Colon (tissue), 2 donors: ENCODE data around the gene SLC4A1AP.

Experiments used
- FAIRE-seq: peaks from 2 replicates; lab custom pipeline; 2012; peaks lifted over from hg19 to GRCh38; lab: Jason Lieb, UNC
- donor health status: control.
- donor health status: control.

Gene SLC4A1AP

GRCh38 chr2:27702302-27702701, 38.6 kb downstream of the SLC4A1AP start:
- FAIRE-seq = no peak

DNA sequence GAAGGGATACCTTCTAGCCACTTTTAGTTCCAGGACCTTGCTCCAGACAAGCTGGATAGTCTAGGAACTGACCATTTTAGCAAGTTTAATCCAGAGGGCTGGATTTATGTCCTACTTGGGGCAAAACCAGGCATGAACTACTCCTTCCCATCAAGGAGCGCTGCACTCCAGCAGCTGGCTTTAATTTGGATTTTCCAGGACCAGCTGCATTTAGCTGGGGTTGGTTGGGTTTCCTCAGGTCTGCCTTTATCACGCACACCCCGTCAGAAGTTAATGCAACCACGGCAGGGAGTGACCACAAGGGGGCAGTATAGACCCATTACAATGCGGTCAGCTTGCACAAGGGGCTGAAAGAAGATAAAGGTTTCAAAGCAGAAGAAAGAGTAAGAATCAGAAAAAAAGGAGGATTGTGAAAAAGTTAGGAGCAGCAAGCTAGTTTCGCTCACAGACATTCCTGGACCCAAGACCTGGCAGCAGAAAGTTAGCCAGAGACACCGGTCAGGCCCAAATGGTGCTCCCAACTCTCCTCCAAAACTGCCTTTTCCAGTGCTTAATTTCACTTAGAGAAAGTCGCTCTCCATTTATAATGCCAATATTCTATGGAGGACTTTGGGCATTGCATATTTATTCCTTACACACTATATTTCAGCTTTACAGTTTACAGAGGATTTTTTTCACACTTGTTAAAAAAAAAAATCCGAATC, 40.1 kb downstream of the SLC4A1AP start:
- no peak for FAIRE-seq

DNA sequence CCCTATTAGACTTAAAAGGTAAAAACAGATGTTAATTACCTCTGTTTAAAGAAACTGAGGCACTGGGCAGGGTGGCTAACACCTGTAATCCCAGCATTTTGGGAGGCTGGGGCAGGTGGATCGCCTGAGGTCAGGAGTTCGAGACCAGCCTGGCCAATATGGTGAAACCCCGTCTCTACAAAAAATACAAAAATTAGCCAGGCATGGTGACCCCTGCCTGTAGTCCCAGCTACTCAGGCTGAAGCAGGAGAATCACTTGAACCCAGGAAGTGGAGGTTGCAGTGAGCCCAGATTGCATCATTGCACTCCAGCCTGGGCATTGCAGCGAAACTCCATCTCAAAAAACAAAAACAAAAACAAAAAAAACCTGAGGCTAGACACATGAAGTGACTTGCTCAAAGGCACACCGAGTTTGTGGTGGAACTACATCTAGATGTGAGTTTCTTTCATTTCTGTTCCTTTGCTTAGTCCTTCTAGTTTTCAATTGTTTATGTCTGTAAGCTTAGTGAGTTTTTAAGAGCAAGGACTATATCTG, 40.7 kb downstream of the SLC4A1AP start:
- FAIRE-seq = no peak

DNA sequence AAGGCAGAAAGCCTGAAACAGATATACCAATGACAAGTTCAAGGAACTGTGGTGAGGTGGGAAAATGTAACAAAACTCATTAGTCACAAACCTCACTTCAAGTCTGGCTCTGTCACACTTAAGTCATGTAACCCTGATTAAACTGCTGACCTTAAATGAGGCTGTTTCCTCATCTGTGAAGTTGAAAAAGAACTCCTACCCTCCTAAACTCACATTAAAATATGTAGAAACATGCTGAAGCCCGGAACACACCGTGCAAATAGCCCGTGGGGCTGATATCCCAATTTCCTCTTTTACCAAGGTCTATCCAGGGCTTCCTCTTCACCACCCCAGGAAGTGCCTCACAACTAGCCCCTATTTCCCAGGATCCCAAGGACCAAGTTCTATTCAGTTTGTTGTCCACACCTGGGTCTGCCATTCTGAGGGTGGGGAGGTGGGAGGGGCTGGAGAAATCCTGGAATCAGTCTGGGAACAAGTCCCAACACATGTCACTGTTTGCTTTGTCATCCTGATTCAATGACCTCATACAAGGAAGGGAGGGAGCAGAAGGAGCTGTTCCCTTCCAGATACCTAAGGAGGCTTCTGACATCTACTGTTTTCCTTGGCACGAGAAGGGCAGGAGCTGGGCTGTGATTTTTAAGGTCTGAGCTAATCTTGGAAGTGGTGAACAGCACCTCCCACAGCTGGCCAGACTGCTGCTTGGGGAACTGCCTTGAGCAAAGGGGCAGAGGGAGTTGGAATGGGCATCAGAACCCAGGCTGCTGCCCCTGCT, 42.3 kb downstream of the SLC4A1AP start:
- FAIRE-seq = no peak

DNA sequence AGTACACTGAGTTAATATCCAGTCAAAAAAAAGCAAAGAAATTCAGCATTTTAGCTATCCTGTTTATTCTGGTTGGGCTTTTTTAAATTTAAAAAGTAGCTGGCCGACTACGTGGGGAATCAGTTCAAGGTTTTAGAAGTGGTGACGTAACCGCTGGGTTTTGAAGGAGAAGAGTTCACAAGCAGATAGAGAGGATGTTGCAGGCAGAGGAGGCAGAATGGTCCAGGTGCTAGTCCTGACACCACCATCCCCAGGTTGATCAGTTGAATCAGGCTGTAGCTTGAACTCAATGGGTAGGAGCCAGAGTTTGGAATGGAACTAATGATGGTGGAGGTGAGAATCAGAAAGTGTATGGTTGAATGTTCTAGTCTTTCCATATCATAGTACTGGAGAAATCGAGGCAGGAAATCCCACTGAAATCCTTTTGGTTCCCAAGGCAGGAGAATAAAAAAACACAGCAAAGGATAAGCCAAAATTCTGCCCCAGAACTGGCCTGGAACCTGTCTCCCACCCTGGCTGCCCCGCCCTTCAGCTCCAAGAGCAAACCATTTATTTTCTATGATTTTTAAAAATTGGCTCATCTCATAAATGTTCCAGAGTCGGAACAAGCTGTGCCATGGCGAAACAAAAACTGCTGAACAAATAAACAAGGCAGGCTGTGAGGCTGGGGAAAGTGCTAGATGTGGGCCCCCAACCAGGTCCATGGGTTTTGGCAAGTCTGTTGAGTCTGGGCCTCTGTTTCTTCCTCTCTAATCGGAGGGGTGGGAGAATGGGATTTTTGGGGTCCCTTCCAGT, 44.0 kb downstream of the SLC4A1AP start:
- no peak for FAIRE-seq

DNA sequence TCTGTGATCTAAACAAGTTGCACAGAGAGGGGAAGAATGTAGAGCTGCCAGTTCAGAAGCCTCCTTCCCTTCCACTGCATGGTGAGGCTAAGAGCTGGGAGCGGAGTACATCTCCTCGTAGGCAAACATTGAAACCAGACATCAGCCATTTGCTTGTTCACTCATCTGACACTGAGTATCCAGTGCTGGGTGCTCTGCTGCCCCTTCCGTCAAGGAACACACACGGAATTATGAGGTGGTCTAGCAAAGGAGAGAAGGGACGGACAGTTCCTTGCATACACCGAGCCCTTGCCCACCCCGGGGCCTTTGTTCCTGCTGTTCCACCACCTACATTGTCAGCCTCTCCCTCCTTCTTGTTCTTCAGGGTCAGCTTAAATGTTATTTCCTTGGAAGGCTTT, 44.6 kb downstream of the SLC4A1AP start:
- no peak for FAIRE-seq

DNA sequence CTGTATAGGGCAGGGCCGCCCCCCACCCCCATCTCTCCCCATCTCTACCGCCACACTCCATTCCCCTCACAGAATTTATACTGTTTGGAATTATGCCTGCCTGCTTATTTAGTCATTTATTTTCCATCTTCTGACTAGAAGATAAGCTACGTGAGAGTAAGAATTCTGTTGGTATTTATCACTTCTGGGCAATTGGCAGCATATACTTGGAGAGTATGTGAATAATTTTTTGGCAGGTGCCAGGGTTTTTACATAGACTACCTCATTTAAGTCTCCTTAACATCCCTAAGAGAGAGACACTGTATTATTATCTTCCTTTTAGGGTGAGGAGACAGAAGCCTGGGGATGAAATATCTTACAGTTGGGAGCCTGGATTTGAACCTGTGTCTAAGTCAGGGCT, 45.0 kb downstream of the SLC4A1AP start:
- no peak for FAIRE-seq

- FAIRE-seq = no peak
Observed at GRCh38 chr2:27709326-27709725, 45.6 kb downstream of the SLC4A1AP start.

DNA sequence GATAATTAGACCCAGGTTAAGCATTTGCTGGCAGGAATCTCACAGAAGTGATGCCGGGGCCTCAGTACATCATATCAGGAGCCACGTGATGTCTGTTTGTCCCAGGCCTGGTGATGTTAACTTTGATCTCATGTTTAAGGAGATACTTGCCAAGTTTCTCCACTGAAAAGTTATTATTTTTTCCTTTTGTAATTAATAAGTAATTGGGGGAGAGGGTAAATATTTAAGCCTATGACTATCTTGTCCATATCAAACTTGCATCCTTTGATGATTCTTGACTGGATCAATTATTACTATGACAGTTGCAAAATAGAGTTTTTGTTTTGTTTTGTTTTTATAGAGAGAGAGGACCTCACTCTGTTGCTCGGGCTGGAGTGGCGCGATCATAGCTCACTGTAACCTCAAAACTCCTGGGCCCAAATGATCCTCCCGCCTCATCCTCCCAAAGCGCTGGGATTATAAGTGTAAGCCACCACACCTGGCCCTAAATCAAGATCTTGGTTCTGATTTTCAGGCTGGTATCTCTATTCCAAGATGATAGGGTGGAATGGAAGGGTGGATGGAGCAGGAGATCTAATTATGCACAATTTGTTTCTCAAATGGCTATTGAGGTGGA, 46.4 kb downstream of the SLC4A1AP start:
- no peak for FAIRE-seq

GRCh38 chr2:27710640-27711430, 47.1 kb downstream of the SLC4A1AP start:
- no peak for FAIRE-seq

DNA sequence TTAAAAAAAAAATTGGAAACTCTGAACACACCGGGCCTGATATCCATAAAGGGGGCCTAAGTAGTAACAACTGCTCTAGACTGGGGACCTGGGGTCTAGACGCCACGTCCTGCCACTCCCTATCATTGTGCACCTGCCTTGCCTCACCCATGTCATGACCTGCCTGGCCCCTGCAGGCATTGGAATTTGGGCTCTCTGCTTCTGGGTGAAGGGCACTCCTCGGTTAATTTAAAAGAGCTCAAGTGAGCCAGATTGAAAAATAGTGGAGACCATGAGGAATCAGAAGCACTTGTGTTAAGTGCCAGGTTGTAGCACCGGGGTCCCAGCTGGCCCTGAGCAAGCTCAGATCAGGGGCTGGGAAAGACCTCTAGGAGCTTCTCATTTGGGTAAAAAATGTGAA, 48.1 kb downstream of the SLC4A1AP start:
- FAIRE-seq = no peak

GRCh38 chr2:27712522-27712921, 48.8 kb downstream of the SLC4A1AP start:
- no peak for FAIRE-seq

GRCh38 chr2:27713201-27713600, 49.5 kb downstream of the SLC4A1AP start:
- no peak for FAIRE-seq

DNA sequence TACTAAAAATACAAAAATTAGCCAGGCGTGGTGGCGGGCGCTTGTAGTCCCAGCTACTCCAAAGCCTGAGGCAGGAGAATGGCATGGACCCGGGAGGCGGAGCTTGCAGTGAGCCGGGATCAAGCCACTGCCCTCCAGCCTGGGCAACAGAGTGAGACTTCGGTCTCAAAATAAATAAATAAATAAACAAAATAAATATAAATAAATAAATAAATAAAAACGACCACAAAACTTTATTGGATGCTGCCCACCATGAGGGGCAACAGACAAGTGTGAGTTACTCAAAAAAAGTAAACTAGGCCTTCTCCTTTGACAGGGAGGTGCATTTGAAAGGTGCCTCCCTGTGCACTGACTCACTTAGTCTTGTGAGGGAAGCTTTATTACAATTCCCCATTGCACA, 50.4 kb downstream of the SLC4A1AP start:
- no peak for FAIRE-seq

DNA sequence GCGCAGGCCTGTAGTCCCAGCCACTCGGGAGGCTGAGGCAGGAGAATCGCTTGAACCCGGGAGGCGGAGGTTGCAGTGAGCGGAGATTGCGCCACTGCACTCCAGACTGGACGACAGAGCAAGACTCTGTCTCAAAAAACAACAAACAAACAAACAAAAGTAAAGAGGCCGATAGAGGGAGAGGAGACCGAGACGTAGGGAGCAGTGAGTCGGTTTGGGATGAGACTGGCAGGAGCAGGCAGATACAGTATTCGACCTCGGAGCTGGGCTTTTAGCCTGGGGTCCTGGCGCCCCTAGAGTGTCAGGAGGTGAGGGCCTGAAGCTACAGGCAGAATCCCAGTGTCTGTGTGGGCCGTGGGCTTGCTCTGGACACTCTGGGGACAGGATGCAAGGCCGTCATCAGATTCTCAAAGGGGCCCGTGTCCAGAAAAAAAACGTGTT, 51.2 kb downstream of the SLC4A1AP start:
- FAIRE-seq = no peak

DNA sequence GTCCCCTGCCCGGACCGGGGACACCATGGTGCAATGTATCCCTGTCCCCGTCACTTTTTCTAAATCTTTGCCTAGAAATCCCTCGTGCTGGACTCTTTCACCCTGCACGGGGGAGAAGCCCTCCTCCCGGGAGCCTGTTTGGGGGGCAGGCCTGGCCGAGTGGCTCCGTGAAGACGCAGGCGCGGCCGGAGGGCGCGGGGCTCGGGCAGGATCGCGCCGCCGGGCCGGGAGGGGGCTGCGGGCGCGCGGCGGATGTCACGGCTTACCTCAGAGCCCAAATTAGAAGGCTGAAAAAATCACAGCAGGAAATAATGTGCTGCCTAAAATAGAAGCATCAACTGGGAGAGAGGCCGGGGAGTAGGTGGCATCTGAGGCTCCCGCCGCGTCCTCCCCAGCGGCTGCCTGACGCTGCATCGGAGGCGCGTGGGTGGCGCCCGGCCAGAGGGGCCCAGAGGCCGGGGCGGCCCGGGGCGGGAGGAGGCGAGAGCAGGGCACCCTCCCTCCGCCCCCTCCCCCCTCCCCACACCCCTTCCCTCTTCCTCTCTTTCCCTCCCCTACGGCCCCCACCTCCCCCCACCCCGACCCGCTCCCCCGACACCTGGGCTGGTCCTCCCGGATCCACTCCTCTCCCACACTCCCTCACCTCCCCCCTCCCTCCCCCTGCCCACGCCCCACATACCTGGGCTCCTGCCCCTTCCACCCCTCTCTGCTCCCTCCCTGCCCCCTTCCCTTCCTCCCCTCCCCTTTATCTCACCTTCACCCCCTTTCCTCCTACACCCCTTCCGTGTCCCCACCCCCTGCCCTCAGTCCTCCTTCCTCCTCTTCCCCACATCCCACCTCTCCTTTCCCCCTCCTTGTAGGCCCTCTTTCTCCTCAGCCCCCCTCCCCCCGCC, 51.9 kb downstream of the SLC4A1AP start:
- FAIRE-seq = no peak

- FAIRE-seq = no peak
Observed at GRCh38 chr2:27716301-27717069, 52.8 kb downstream of the SLC4A1AP start.

- no peak for FAIRE-seq
Observed at GRCh38 chr2:27717070-27717795, 53.5 kb downstream of the SLC4A1AP start.
